GM23338 (cell line): ENCODE measurements around the gene ALX1.

Source experiments
- CREB1 ChIP-seq: fragments of 250-450 bp; sonication (Bioruptor Pico); IDR thresholded peaks from 2 replicates; pipeline ENCODE4 v1.5.0; 2020; ENCODE audit warnings: low read depth, mild to moderate bottlenecking, moderate library complexity
- CTCF ChIP-seq, 2 experiments: fragments of 200-600 bp in 1 of 2; sonication (generic) in 1 of 2; conservative IDR thresholded peaks; 2 replicates each; pipeline versions ENCODE4 v1.5.1 to v1.6.1; 2016 to 2017; ENCODE audit warnings: antibody characterized with exemption in 2 of 2, low read depth in 2 of 2, mild to moderate bottlenecking in 2 of 2, moderate library complexity in 1 of 2
- JUNB ChIP-seq: IDR thresholded peaks from one replicate; pipeline ENCODE4 v1.6.1; 2016; ENCODE audit warnings: antibody characterized with exemption; ENCODE audit not compliant: unreplicated experiment

- TF ChIP-seq CREB1 (no peak), CTCF (conservative IDR thresholded peaks at IDR 0.05; ENCODE audit: low read depth in 2 of 2) (no peak), JUNB (no peak)
These were observed 1.2 kb upstream of the ALX1 start for GRCh38 chr12:85278598-85279448.
